Ascending aorta (tissue), 2 donors: ENCODE data around the gene UBFD1. TPM values are rescaled to one million over a fixed set of nuclear protein-coding genes. Genes with fewer than 3 reads are reported as not detected.
A peak's percentile ranks its signal among the peaks of the same experiment; 100 is the strongest.
"Not testable (repeated sequence)": the region's sequence is repeated elsewhere in the genome, so short reads cannot be mapped to it uniquely, and the experiment has no call there.

ENCODE experiments used
- DNase-seq, 2 donors: peaks; one replicate each; pipeline ENCODE4 v3.0.0-alpha.2; 2019; ENCODE audit warnings: low spot score in 2 of 2
- H3K27ac ChIP-seq, 2 donors: fragments of 200-600 bp; sonication (generic); one replicate each; pipeline ENCODE4 v1.5.1; 2016 to 2017; ENCODE audit warnings: mild to moderate bottlenecking in 1 of 2
- H3K27me3 ChIP-seq: fragments of 200-600 bp; sonication (generic); one replicate; pipeline ENCODE4 v1.5.1; 2017
- H3K36me3 ChIP-seq, 2 donors: fragments of 200-600 bp; sonication (generic); one replicate each; pipeline ENCODE4 v1.5.1; 2016
- H3K4me1 ChIP-seq, 2 donors: fragments of 200-600 bp; sonication (generic); one replicate each; pipeline ENCODE4 v1.5.1; 2016 to 2017; ENCODE audit warnings: mild to moderate bottlenecking in 1 of 2
- H3K4me3 ChIP-seq, 2 donors: fragments of 200-600 bp; sonication (generic); one replicate each; pipeline ENCODE4 v1.5.1; 2016 to 2017; ENCODE audit warnings: mild to moderate bottlenecking in 1 of 2
- H3K9me3 ChIP-seq, 2 donors: fragments of 200-600 bp; sonication (generic); one replicate each; pipeline ENCODE4 v1.5.1; 2016
- intact Hi-C: fragments of 100-400 bp; cut with DNase I; formaldehyde crosslinking; loops from one replicate; pipeline ENCODE4 v1.15.1; 2023
- total RNA-seq: library from RNA; depleted of rRNA; stranded (reverse); fragments of >200 nt; gene quantifications from one replicate; pipeline ENCODE4 v1.1.0, GENCODE V29; 2016
- TF ChIP-seq, protein P1 (sequence below), 3 experiments: fragments of 200-600 bp in 2 of 3; fragments of 450-650 bp in 1 of 3; sonication (generic) in 2 of 3; IDR thresholded peaks; one replicate each; pipeline ENCODE4 v1.5.1; 2016 to 2019; ENCODE audit warnings: antibody characterized with exemption in 3 of 3, mild to moderate bottlenecking in 1 of 3, moderate library complexity in 1 of 3

The UBFD1 gene
- total RNA-seq, 1 donor from 2014 or later: 51.8 TPM

DNA sequence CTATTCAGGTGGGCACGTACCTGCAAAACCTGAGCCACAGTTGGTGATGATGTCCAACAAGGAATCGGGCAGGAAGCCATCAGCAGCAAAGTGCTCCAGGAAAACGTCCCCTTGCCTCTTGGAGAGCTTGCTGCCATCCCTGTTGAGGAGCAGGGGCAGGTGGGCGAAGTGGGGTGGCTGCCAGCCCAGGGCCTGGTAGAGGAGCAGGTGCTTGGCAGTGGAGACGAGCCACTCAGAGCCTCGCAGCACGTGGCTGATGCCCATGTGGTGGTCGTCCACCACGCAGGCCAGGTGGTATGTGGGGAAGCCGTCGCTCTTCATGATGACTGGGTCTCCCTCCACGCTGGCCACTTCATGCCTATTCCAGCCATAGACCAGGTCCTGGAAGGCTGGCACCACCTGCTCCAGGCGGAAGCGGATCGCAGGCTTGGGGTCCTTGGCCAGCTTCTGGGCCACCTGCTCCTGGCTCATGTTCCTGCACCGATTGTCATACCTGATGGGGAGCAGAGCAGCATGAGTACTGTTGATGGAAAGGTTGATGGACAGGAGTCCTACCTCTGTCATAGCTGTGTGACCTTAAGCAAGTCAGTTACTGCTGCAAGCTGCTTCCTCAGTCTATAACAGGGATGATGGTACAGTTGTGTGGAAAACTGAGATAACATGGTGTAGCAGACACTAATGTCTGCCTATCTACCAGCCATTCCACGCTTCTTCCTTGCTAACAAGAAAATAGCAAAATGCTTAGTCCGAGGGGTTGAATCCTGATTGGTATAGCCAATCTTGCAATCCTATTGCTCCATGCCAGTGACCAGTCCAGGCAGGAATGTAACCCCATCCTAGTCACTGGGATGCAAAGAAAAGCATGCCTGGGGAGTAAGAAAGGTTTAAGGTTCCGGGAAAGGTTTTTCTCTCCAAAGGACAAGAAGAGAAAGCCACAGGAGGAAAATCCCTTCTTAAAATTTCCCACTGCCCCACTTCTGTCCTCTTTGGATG lies 22.4 kb upstream of the UBFD1 start:
- TF ChIP-seq, protein P1, sequence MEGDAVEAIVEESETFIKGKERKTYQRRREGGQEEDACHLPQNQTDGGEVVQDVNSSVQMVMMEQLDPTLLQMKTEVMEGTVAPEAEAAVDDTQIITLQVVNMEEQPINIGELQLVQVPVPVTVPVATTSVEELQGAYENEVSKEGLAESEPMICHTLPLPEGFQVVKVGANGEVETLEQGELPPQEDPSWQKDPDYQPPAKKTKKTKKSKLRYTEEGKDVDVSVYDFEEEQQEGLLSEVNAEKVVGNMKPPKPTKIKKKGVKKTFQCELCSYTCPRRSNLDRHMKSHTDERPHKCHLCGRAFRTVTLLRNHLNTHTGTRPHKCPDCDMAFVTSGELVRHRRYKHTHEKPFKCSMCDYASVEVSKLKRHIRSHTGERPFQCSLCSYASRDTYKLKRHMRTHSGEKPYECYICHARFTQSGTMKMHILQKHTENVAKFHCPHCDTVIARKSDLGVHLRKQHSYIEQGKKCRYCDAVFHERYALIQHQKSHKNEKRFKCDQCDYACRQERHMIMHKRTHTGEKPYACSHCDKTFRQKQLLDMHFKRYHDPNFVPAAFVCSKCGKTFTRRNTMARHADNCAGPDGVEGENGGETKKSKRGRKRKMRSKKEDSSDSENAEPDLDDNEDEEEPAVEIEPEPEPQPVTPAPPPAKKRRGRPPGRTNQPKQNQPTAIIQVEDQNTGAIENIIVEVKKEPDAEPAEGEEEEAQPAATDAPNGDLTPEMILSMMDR (IDR thresholded peaks at IDR 0.05): no peak
- no peaks in the 10 kb centered on the region for H3K9me3 ChIP-seq
- no peak overlapping the region for H3K4me3 ChIP-seq
- H3K36me3 ChIP-seq: peaks cover 31 to 72% of the 10 kb centered on the region in 2 donors
- H3K4me1 ChIP-seq: no peaks in the 10 kb centered on the region
- H3K27ac ChIP-seq: no peak overlapping the region
- no peaks in the 10 kb centered on the region for H3K27me3 ChIP-seq
- DNase-seq: no peak
- intact Hi-C loops: no loop called here

DNA sequence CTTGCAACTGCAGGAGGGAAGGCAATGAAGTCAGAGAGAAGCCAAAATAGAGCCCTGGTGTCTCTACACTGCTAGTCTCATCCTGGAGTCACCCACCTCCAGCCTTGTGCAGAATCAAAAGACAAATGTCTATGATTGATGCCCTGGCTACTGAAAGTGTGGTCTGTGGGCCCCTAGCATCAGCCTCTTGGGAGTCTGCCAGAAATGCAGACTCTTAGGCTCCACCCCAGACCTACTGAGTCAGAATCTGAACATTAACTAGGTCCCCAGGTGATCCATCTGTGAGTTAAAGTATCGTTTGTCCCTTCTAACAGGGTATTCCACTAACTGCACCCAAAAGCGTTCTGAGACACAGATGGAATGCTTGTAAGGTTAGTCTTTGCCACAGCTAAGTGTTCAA lies 21.6 kb upstream of the UBFD1 start:
- DNase-seq: no peak
- Histone ChIP-seq H3K27ac (no peak overlapping the region), H3K4me3 (no peak overlapping the region), H3K36me3 (peaks cover 34 to 74% of the 10 kb centered on the region in 2 donors), H3K27me3 (no peaks in the 10 kb centered on the region), H3K9me3 (no peaks in the 10 kb centered on the region), H3K4me1 (no peaks in the 10 kb centered on the region)
- intact Hi-C loops: no loop called here
- TF ChIP-seq, protein P1 (IDR thresholded peaks at IDR 0.05): no peak

DNA sequence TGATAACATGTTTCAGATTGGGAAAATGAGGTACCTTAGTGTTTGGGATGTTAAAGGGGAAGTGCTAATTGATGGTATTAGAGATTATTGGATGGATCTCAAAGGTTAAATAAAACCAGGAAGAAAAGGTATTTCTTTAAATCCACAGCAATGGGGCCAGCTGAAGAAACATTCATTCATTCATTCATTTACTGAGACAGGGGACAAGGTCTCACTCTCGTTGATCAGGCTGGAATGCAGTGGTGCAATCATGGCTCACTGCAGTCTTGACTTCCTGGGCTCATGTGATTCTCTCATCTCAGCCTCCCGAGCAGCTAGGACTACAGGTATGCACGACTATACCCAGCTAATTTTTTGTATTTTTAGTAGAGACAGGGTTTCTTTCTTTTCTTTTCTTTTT lies 20.1 kb upstream of the UBFD1 start:
- intact Hi-C loops: no loop called here
- H3K4me1 ChIP-seq: no peaks in the 10 kb centered on the region
- H3K27me3 ChIP-seq: no peaks in the 10 kb centered on the region
- no peak for DNase-seq
- TF ChIP-seq, protein P1 (IDR thresholded peaks at IDR 0.05): no peak
- H3K9me3 ChIP-seq: no peaks in the 10 kb centered on the region
- no peak overlapping the region for H3K27ac ChIP-seq
- peaks cover 33 to 73% of the 10 kb centered on the region in 2 donors for H3K36me3 ChIP-seq
- H3K4me3 ChIP-seq: no peak overlapping the region

DNA sequence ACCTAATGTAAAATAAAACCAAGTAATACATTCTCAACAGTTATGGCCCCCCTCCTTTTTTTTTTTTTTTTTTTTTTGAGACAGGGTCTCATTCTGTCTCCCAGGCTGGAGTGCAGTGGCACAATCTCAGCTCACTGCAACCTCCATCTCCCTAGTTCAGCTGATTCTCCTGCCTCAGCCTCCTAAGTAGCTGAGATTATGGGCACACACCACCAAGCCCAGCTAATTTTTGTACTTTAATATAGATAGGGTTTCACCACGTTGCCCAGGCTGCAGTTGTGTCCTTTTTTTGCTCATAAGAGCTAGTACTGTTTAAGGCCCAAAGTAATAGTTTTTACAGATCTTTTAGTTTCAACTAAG lies 18.6 kb upstream of the UBFD1 start:
- Histone ChIP-seq H3K27ac (peak overlapping the region in 1 of 2 donors; percentile 21), H3K36me3 (peaks cover 33 to 73% of the 10 kb centered on the region in 2 donors)

DNA sequence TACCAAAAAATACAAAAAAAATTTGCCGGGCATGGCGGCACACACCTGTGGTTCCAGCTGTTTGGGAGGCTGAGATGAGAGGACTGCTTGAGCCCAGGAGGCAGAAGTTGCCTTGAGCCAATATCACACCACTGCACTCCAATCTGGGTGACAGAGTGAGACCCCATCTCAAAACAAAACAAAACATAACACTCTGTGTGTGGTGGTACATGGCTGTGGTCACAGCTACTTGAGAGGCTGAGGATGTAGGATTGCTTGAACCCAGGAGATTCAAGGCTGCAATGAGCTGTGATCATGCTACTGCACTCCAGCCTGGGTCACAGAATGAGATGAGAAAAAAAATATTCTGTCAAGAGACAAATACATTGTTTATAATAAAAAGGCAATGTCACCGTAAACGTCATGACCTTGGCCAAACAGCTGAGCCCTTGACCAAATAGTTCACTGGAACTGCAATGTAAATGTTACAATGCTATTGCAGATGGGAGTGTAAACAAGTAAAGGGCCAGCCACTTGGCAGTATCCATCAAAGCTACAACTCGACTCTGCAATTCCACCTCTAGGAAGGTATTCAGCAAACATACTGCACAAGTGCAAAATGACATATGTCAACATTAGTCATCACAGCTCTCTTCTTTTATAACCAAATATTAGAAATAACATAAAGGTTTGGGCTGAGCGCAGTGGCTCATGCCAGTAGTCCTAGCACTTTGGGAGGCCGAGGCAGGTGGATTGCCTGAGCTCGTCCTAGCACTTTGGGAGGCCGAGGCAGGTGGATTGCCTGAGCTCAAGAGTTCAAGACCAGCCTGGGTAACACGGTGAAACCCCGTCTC lies 17.3 kb upstream of the UBFD1 start:
- no peak for DNase-seq

More for the DNA sequence above, 18.6 kb upstream of the UBFD1 start:
- no peak for DNase-seq
- Histone ChIP-seq H3K4me3 (no peak overlapping the region), H3K9me3 (no peaks in the 10 kb centered on the region), H3K27me3 (no peaks in the 10 kb centered on the region), H3K4me1 (no peaks in the 10 kb centered on the region)
- intact Hi-C loops: no loop called here
- TF ChIP-seq, protein P1 (IDR thresholded peaks at IDR 0.05): no peak

DNA sequence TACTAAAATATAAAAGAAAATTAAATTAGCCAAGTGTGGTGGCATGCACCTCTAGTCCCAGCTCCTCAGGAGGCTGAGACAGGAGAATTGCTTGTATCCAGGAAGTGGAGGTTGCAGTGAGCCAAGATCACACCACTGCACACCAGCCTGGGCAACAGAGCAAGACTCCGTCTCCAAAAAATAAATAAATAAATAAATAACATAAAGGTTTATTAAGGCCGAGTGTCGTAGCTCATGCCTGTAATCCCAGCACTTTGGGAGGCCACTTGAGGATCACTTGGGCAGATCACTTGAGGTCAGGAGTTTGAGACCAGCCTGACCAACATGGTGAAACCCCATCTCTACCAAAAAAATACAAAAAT lies 16.7 kb upstream of the UBFD1 start:
- H3K9me3 ChIP-seq, H3K4me3 ChIP-seq, H3K27me3 ChIP-seq, H3K4me1 ChIP-seq, DNase-seq, H3K27ac ChIP-seq, intact Hi-C loops: not testable (repeated sequence)
- H3K36me3 ChIP-seq: peaks cover 23 to 73% of the 10 kb centered on the region in 2 donors

More for the DNA sequence above, 17.3 kb upstream of the UBFD1 start:
- no peaks in the 10 kb centered on the region for H3K4me1 ChIP-seq
- H3K9me3 ChIP-seq: no peaks in the 10 kb centered on the region
- intact Hi-C loops: no loop called here
- H3K36me3 ChIP-seq: peaks cover 23 to 73% of the 10 kb centered on the region in 2 donors
- H3K27me3 ChIP-seq: no peaks in the 10 kb centered on the region
- TF ChIP-seq, protein P1 (IDR thresholded peaks at IDR 0.05): no peak
- no peak overlapping the region for H3K27ac ChIP-seq
- H3K4me3 ChIP-seq: no peak overlapping the region
